ENCODE measurements around the gene HBS1L. TPM values are rescaled to one million over a fixed set of nuclear protein-coding genes. Genes with fewer than 3 reads are reported as not detected.

HBS1L gene
- total RNA-seq, 2 donors from 2014 or later = 175 to 193 TPM

- peaks cover 4 to 6% of the 10 kb centered on the region in 2 donors for H3K9me3 Mint-ChIP-seq
- ATAC-seq (replicated peaks in 1 of 2) (peak; percentile 8 to 19), DNase-seq (no peak)
- peak overlapping the region; percentile 64 to 76 for H3K4me3 Mint-ChIP-seq
- H3K4me1 Mint-ChIP-seq (ENCODE audit: low read depth) = peaks cover 88% of the 10 kb centered on the region
- peak overlapping the region; percentile 97 for H3K27ac Mint-ChIP-seq
- peaks cover 4 to 10% of the 10 kb centered on the region in 2 donors for H3K36me3 Mint-ChIP-seq (ENCODE audit: insufficient read depth in 2 of 2)
- H3K27me3 Mint-ChIP-seq (ENCODE audit: low read depth) = no peaks in the 10 kb centered on the region
These were observed 33.7 kb upstream of the HBS1L start for GRCh38 chr6:135088281-135088680.

GRCh38 chr6:135087803-135088202 is 33.2 kb upstream of the HBS1L start:
- DNase-seq (peak; percentile 39 to 48), ATAC-seq (replicated peaks in 1 of 2) (peak; percentile 24 to 47)
- Mint-ChIP-seq H3K4me3 (peak overlapping the region; percentile 64 to 76), H3K27ac (peak overlapping the region; percentile 97), H3K27me3 (ENCODE audit: low read depth) (no peaks in the 10 kb centered on the region), H3K4me1 (ENCODE audit: low read depth) (peaks cover 84% of the 10 kb centered on the region), H3K9me3 (peaks cover 4 to 6% of the 10 kb centered on the region in 2 donors), H3K36me3 (ENCODE audit: insufficient read depth in 2 of 2) (peaks cover 4 to 13% of the 10 kb centered on the region in 2 donors)

GRCh38 chr6:135087403-135087802 is 32.8 kb upstream of the HBS1L start:
- peak in 1 of 2 donors; percentile 27 for DNase-seq
- Mint-ChIP-seq H3K36me3 (ENCODE audit: insufficient read depth in 2 of 2) (peaks cover 4 to 13% of the 10 kb centered on the region in 2 donors), H3K4me3 (peak overlapping the region; percentile 64 to 76), H3K27me3 (ENCODE audit: low read depth) (no peaks in the 10 kb centered on the region), H3K9me3 (peaks cover 4 to 5% of the 10 kb centered on the region in 2 donors), H3K27ac (peak overlapping the region; percentile 97), H3K4me1 (ENCODE audit: low read depth) (peaks cover 80% of the 10 kb centered on the region)
- ATAC-seq (replicated peaks in 1 of 2) = peak in 1 of 2 donors; percentile 7

GRCh38 chr6:135086414-135086764 is 31.8 kb upstream of the HBS1L start:
- no peak for DNase-seq
- H3K9me3 Mint-ChIP-seq = peaks cover 4 to 7% of the 10 kb centered on the region in 2 donors
- peak overlapping the region; percentile 71 for H3K27ac Mint-ChIP-seq

DNA sequence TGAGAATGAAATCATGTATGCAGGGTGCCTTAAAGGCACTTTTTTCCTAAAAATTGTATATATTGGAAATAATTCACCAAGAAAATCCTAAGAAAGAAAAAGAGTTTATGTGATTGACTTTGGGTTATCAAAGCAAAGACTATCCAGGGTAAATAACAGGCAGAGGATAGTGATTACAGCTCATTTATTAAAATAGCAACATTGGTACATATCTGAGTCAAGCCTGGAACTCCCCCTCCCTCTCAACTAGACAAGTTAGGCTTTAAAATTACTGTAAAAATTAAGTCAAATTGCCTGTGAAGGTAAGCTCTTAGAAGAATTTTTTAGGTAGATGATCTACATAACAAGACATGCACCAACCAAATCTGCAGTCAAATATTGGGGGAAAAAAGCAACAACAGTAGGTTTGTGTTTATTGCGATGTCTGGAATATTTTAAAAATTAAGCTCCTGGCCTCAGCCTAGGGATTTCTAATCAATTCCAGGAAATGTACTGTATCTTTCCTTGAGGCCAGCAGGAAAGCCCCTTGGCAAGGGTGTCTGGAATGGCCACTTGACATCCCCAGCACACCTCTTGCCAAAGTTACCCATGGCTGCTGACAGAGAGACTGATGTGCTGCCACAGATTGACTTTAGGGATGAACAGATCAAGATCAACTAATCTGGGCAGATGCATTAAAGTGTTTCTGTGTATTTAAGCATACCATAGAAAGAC is 31.2 kb upstream of the HBS1L start:
- Mint-ChIP-seq H3K4me3 (peak overlapping the region; percentile 64 to 76), H3K27me3 (ENCODE audit: low read depth) (no peaks in the 10 kb centered on the region), H3K27ac (peak overlapping the region; percentile 71), H3K9me3 (peaks cover 4 to 7% of the 10 kb centered on the region in 2 donors), H3K36me3 (ENCODE audit: insufficient read depth in 2 of 2) (peaks cover 8 to 25% of the 10 kb centered on the region in 2 donors), H3K4me1 (ENCODE audit: low read depth) (peaks cover 66% of the 10 kb centered on the region)
- DNase-seq (no peak), ATAC-seq (replicated peaks in 1 of 2) (peak; percentile 3 to 16)

More at GRCh38 chr6:135086414-135086764, 31.8 kb upstream of the HBS1L start:
- Mint-ChIP-seq H3K4me3 (peak overlapping the region; percentile 64 to 76), H3K4me1 (ENCODE audit: low read depth) (peaks cover 72% of the 10 kb centered on the region), H3K27me3 (ENCODE audit: low read depth) (no peaks in the 10 kb centered on the region), H3K36me3 (ENCODE audit: insufficient read depth in 2 of 2) (peaks cover 8 to 21% of the 10 kb centered on the region in 2 donors)
- ATAC-seq (replicated peaks in 1 of 2) = peak; percentile 28 to 33

DNA sequence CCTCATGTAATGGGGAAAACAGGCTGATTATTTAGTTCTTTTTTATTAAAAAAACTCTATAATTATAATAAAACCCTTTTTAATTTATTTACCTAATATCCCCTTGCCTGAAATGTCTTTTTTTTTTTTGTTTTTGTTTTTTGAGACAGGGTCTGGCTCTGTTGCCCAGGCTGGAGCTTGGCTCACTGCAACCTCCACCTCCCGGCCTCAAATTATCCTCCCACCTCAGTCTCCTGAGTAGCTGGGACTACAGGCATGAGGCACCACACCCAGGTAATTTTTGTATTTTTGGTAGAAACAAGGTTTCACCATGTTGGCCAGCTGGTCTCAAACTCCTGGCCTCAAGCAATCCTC is 30.3 kb upstream of the HBS1L start:
- DNase-seq (no peak), ATAC-seq (replicated peaks in 1 of 2) (no peak)
- no peak overlapping the region for H3K27ac Mint-ChIP-seq
- H3K36me3 Mint-ChIP-seq (ENCODE audit: insufficient read depth in 2 of 2) = peaks cover 12 to 31% of the 10 kb centered on the region in 2 donors
- H3K27me3 Mint-ChIP-seq (ENCODE audit: low read depth) = no peaks in the 10 kb centered on the region
- H3K4me1 Mint-ChIP-seq (ENCODE audit: low read depth) = peaks cover 57% of the 10 kb centered on the region
- H3K9me3 Mint-ChIP-seq = peaks cover 7 to 8% of the 10 kb centered on the region in 2 donors
- H3K4me3 Mint-ChIP-seq = no peak overlapping the region

DNA sequence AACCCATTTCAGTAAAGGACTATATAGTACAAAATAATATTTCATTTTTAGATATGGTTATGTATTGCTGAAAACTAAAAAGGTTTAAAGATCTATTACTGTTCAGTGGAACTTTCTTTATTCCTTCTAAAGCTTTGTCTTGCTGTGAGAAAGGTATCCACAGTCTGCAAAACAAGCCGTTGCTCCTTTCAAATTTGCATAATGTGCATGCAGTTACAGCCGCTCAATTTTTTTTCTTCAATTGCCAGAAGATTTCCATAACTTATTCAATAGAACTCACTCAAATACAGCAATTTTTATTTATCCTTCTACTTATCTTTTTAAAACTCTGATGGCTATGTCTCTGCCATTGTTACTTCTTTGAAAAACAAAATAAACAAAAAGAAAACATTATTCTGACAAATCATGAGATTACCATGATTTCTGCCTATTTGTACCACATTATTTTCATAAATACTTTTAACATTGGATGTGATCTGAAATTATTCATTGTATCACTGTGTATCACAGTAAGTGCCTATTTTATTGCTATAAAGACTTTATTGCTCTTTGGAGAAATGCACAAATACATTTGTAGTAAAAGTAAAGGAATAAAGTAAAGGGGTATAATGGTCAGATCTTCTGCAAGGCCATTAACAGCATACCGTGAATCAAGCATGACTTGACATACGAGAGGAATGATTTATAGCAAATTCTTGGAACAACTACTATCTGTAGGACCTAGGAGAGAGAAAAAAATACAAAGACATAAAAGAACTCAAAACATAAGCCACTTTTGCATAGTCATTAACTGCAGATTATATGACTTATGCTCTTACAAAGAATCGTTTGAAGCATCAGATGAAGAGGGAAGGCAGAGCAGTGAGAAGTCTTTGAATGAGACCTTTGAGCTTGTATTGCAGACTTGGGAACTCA is 29.6 kb upstream of the HBS1L start:
- Mint-ChIP-seq H3K36me3 (ENCODE audit: insufficient read depth in 2 of 2) (peaks cover 12 to 34% of the 10 kb centered on the region in 2 donors), H3K4me1 (ENCODE audit: low read depth) (peaks cover 50% of the 10 kb centered on the region), H3K27me3 (ENCODE audit: low read depth) (no peaks in the 10 kb centered on the region), H3K4me3 (peak overlapping the region in 1 of 2 donors; percentile 70), H3K27ac (peak overlapping the region; percentile 83), H3K9me3 (peaks cover 7 to 8% of the 10 kb centered on the region in 2 donors)
- ATAC-seq (replicated peaks in 1 of 2) = no peak
- DNase-seq = no peak

DNA sequence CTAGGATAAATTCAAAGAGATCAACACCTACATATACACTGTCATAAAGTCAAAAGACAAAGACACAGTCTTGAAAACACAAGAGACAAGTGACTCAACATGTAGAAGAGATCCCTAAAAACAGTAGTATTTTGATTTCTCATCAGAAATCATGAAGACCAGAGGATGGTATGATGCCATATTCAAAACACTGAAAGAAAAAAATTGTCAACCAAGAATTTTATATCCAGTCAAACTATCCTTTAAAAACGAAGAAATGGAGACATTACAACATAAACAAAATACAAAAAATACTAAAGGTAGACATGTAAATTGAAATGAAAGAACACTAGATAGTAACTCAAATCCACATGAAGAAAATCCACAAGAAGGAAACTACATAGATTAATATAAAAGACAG is 27.3 kb upstream of the HBS1L start:
- Mint-ChIP-seq H3K27ac (no peak overlapping the region), H3K4me3 (no peak overlapping the region), H3K9me3 (peaks cover 4 to 5% of the 10 kb centered on the region in 2 donors), H3K36me3 (ENCODE audit: insufficient read depth in 2 of 2) (peaks cover 9 to 34% of the 10 kb centered on the region in 2 donors), H3K27me3 (ENCODE audit: low read depth) (no peaks in the 10 kb centered on the region), H3K4me1 (ENCODE audit: low read depth) (peaks cover 27% of the 10 kb centered on the region)
- ATAC-seq (replicated peaks in 1 of 2) (no peak), DNase-seq (no peak)

DNA sequence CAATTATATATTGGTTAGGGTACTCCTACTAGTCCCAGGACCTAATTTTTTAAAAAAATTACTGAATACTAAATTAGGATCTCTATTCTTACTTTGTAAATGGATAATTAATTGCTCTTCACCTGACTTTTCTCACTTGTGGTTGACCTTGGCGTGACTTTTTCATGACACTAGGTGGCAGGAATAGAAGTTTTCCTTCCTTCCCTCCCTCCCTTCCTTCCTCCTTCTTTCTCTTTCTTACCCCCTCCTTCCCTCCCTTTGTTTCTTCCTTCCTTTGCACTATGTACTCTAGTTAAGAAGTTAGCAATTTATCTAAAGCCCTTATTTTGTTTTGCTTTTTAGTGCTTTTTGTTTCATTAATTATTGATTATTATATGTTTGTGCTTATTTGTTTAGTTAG is 20.4 kb upstream of the HBS1L start:
- Mint-ChIP-seq H3K4me1 (ENCODE audit: low read depth) (peaks cover 31% of the 10 kb centered on the region), H3K9me3 (peaks cover 0 to 2% of the 10 kb centered on the region in 2 donors), H3K4me3 (no peak overlapping the region), H3K27ac (no peak overlapping the region), H3K27me3 (ENCODE audit: low read depth) (no peaks in the 10 kb centered on the region), H3K36me3 (ENCODE audit: insufficient read depth in 2 of 2) (peaks cover 0 to 4% of the 10 kb centered on the region in 2 donors)
- ATAC-seq (replicated peaks in 1 of 2) (no peak), DNase-seq (no peak)

DNA sequence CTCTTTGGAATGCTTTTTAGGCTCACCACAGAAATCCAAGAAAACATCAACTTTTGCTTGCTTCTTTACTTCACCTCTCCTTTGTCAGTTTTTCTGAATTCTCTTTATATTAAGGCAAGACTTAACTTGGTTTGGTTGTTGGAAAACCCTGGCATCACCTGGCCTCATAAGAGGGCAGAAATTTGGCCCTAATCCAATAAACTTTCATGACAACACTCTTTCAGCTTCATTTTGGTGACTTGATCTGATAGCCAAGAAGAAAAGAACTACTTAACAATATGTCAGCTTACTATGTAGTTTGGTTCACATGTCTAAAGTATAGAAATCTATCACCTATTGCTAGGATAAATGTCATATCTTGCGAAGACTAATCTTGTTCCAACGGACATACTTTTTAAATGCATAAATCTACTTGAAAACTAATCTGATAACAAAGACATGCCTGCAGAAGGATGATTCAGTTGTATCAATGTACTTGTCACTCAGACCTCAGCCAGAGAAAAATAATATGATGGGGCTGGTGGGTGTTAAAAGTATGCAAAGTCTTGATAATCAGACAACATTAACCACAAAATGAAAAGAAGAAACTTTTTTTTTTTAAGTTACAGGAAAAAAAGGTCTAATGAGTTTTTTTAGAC is 19.3 kb upstream of the HBS1L start:
- no peak overlapping the region for H3K27ac Mint-ChIP-seq
- peaks cover 31% of the 10 kb centered on the region for H3K4me1 Mint-ChIP-seq (ENCODE audit: low read depth)
- H3K4me3 Mint-ChIP-seq = no peak overlapping the region
- H3K9me3 Mint-ChIP-seq = peaks cover 0 to 2% of the 10 kb centered on the region in 2 donors
- H3K36me3 Mint-ChIP-seq (ENCODE audit: insufficient read depth in 2 of 2) = peaks cover 0 to under 1% of the 10 kb centered on the region in 2 donors
- ATAC-seq (replicated peaks in 1 of 2) (no peak), DNase-seq (no peak)
- no peaks in the 10 kb centered on the region for H3K27me3 Mint-ChIP-seq (ENCODE audit: low read depth)

DNA sequence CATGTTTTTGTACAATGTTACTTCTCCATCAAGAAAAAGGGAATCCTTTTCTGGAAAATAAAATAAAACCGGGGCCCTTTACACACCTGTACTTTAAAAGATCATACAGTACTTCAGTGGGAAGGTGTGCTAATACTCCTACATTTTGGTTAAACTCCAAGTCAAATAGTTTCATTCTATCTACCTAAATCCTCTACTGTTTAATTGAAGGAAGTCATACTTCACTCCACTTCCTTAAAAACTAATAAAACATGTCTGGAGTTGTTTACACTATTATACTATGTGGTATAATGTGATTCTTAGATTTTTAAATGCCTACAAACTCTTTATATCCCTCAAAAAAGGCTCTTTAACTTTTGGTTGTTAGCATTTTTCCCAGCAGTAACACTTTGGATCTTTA is 18.6 kb upstream of the HBS1L start:
- Mint-ChIP-seq H3K9me3 (peaks cover 0 to 2% of the 10 kb centered on the region in 2 donors), H3K27me3 (ENCODE audit: low read depth) (no peaks in the 10 kb centered on the region), H3K36me3 (ENCODE audit: insufficient read depth in 2 of 2) (no peaks in the 10 kb centered on the region), H3K4me1 (ENCODE audit: low read depth) (peaks cover 31% of the 10 kb centered on the region), H3K27ac (no peak overlapping the region), H3K4me3 (no peak overlapping the region)
- no peak for DNase-seq
- ATAC-seq (replicated peaks in 1 of 2) = no peak

DNA sequence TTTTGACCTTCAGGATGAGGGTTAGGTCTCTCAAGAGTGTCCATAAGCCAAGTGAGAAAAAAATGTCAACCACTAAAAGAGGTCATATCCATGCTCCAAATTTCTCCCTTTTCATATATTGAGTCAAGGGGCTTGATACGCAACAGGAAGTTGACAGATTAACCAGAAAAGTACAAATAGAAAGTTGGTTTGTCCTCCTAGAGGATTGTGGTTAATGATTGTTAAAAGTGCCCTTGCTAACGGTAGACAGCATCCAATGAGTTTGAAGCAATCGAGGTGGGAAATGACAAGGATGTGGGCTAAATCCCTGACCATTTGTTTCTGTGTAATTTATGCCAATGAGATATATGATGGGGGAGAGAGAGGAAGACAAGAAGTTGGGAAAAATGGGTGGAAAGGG is 18.1 kb upstream of the HBS1L start:
- Mint-ChIP-seq H3K4me3 (no peak overlapping the region), H3K36me3 (ENCODE audit: insufficient read depth in 2 of 2) (no peaks in the 10 kb centered on the region), H3K4me1 (ENCODE audit: low read depth) (peaks cover 31% of the 10 kb centered on the region), H3K27me3 (ENCODE audit: low read depth) (no peaks in the 10 kb centered on the region), H3K27ac (no peak overlapping the region), H3K9me3 (peaks cover 0 to 2% of the 10 kb centered on the region in 2 donors)
- DNase-seq = no peak
- ATAC-seq (replicated peaks in 1 of 2) = no peak

DNA sequence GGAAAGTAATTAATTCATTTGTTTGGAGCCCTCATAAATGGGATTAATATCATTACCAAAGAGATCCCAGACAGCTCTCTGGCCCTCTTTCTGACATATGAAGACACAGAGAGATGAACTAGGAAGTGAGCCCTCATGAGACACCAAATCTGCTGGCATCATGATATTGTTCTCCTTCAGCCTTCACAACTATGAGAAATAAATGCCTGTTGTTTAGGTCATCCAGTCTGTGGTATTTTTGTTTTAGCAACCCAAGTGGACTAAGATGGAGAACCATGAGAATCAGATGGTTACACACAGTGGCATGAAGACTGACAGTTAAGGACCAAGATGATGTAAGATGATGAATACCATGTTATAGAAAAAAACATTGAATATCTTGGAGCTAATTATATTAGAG is 16.9 kb upstream of the HBS1L start:
- Mint-ChIP-seq H3K27ac (no peak overlapping the region), H3K4me3 (no peak overlapping the region), H3K9me3 (peaks cover 2 to 7% of the 10 kb centered on the region in 2 donors), H3K36me3 (ENCODE audit: insufficient read depth in 2 of 2) (peaks cover 1 to 5% of the 10 kb centered on the region in 2 donors), H3K27me3 (ENCODE audit: low read depth) (no peaks in the 10 kb centered on the region), H3K4me1 (ENCODE audit: low read depth) (peaks cover 40% of the 10 kb centered on the region)
- ATAC-seq (replicated peaks in 1 of 2) = no peak
- DNase-seq = no peak

Measured in activated T-cell treated with anti-CD3 and anti-CD28 coated beads, Interleukin-2, amount 50 U/mL, for 72 hours (primary cell).